GM12878 (cell line): ENCODE results near the gene NACAD. TPM values are rescaled to one million over a fixed set of nuclear protein-coding genes. Genes with fewer than 3 reads are reported as not detected.

Experiments used
- ATAC-seq: fragments of 200-7000 bp; cut with Tn5 transposase; 3 replicates; pipeline ENCODE4 v1.9.1; 2020; ENCODE audit warnings: mild to moderate bottlenecking, moderate library complexity
- BruUV-seq: library from RNA; stranded (reverse); fragments of 400-500 nt; replicated peaks from 2 replicates; lab custom pipeline; 2021; lab: Mats Ljungman, UMichigan
- CTCF ChIA-PET: fragments of 300-600 bp; sonication (Branson Sonifier 250); formaldehyde crosslinking; extraction: SDS; loops from one replicate; lab custom pipeline; 2021; ENCODE audit warnings: inconsistent platforms; lab: Yijun Ruan, JAX
- POLR2A ChIA-PET: fragments of 350-600 bp; formaldehyde crosslinking; extraction: SDS; loops from one replicate; lab custom pipeline; 2021; ENCODE audit warnings: inconsistent platforms; lab: Charles Lee
- RAD21 ChIA-PET: fragments of 300-600 bp; sonication (Branson Sonifier 250); formaldehyde crosslinking; loops from one replicate; lab custom pipeline; 2023; ENCODE audit warnings: antibody characterized with exemption; ENCODE audit not compliant: unreplicated experiment; lab: Charles Lee
- SMC1A ChIA-PET: fragments of 300-600 bp; sonication (Branson Sonifier 250); formaldehyde crosslinking; loops from one replicate; lab custom pipeline; 2023; ENCODE audit not compliant: unreplicated experiment, uncharacterized antibody; lab: Charles Lee
- DNase-seq: peaks from one replicate; pipeline ENCODE4 v3.0.0-alpha.2; 2011; ENCODE audit warnings: low read depth, low spot score
- FAIRE-seq: peaks from 3 replicates; lab custom pipeline; 2011; peaks lifted over from hg19 to GRCh38; lab: Jason Lieb, UNC
- H2AFZ ChIP-seq: 2 replicates; pipeline ENCODE4 v1.6.0; 2011; ENCODE audit warnings: low read depth, low read length, control low read depth; ENCODE audit not compliant: control insufficient read depth
- H3K27ac ChIP-seq: 2 replicates; pipeline ENCODE4 v1.5.1; 2011; ENCODE audit warnings: control low read depth; ENCODE audit not compliant: control insufficient read depth, insufficient read depth
- H3K27me3 ChIP-seq, 2 experiments: replicated peaks in 1 of 2; 2 replicates each; pipeline versions ENCODE4 v1.6.0 to v1.6.1; 2011; ENCODE audit warnings: low read length in 1 of 2; ENCODE audit not compliant: control insufficient read depth in 2 of 2, insufficient read depth in 2 of 2
- H3K36me3 ChIP-seq, 2 experiments: 2 replicates each; pipeline ENCODE4 v1.5.1; 2011; ENCODE audit warnings: low read length in 1 of 2; ENCODE audit not compliant: control insufficient read depth in 2 of 2, insufficient read depth in 2 of 2
- H3K4me1 ChIP-seq: 2 replicates; pipeline ENCODE4 v1.6.1; 2011; ENCODE audit warnings: mild to moderate bottlenecking, low read length, moderate library complexity, mixed read lengths; ENCODE audit not compliant: control insufficient read depth, insufficient read depth
- H3K4me2 ChIP-seq: 2 replicates; pipeline ENCODE4 v1.6.0; 2011; ENCODE audit warnings: control low read depth; ENCODE audit not compliant: control insufficient read depth, insufficient read depth
- H3K4me3 ChIP-seq: fragments of 200-600 bp; sonication (generic); 2 replicates; pipeline ENCODE4 v1.5.1; 2016
- H3K79me2 ChIP-seq: 2 replicates; pipeline ENCODE4 v1.6.0; 2011; ENCODE audit warnings: low read length; ENCODE audit not compliant: control insufficient read depth, insufficient read depth
- H3K9ac ChIP-seq: 2 replicates; pipeline ENCODE4 v1.8.0; 2011; ENCODE audit warnings: low read length, control low read depth, mixed read lengths; ENCODE audit not compliant: control insufficient read depth, insufficient read depth
- H3K9me3 ChIP-seq: replicated peaks from 3 replicates; pipeline ENCODE4 v1.5.1; 2011; ENCODE audit warnings: mild to moderate bottlenecking, low read length; ENCODE audit not compliant: control insufficient read depth, insufficient read depth
- H4K20me1 ChIP-seq: 2 replicates; pipeline ENCODE4 v1.6.0; 2011; ENCODE audit not compliant: control insufficient read depth, insufficient read depth
- WGBS: methylation state at CpG from one replicate; pipeline ENCODE4 v1.1.6; 2016; ENCODE audit warnings: low lambda C conversion rate; ENCODE audit not compliant: insufficient replicate concordance, insufficient coverage; ENCODE audit errors: missing lambda C conversion rate; 5-methylcytosine and 5-hydroxymethylcytosine counted together
- in situ Hi-C: fragments of 300-500 bp; cut with MboI; formaldehyde crosslinking; loops from 9 replicates; pipeline ENCODE4 v1.14.3; 2018; ENCODE audit warnings: mixed read lengths
- intact Hi-C: fragments of 100-400 bp; cut with micrococcal nuclease; formaldehyde crosslinking; loops from one replicate; pipeline ENCODE4 v1.14.2; 2022; ENCODE audit not compliant: unreplicated experiment
- polyA plus RNA-seq, 11 experiments: library from polyadenylated mRNA; depleted of rRNA in 4 of 11; unstranded in 6 of 11; stranded (reverse) in 5 of 11; fragments of >200 nt; fragmentation: Nextera tagmentation in 4 of 11; fragmentation: Illumina TruSeq in 1 of 11; extraction: Ambion mirVana in 4 of 11; extraction: Trizol in 1 of 11; gene quantifications; 1 replicate in 1 of 11; 2 replicates in 10 of 11; pipeline versions ENCODE4 v1.2.1 to v1.2.3, GENCODE V29; 2011 to 2016; ENCODE audit warnings: inconsistent platforms in 2 of 11, missing spikeins in 2 of 11, low read depth in 1 of 11
- total RNA-seq, 4 experiments: library from RNA; depleted of rRNA in 3 of 4; stranded (reverse); fragments of >200 nt in 3 of 4; fragmentation: Illumina TruSeq in 1 of 4; extraction: Trizol in 1 of 4; gene quantifications; 2 replicates each; pipeline versions ENCODE4 v1.2.1 to v1.2.3, GENCODE V29; 2013 to 2021
- TF ChIP-seq, protein P1 (sequence below): fragments of 450-650 bp; IDR thresholded peaks from 2 replicates; pipeline ENCODE4 v1.6.1; 2017; ENCODE audit warnings: mild to moderate bottlenecking, moderate library complexity
- TF ChIP-seq, protein P2 (sequence below): IDR thresholded peaks from 2 replicates; pipeline ENCODE4 v1.6.1; 2012; ENCODE audit warnings: low read depth, low read length, improper control_type of control experiment
- TF ChIP-seq, protein P3 (sequence below): fragments of 150-350 bp; IDR thresholded peaks from 2 replicates; pipeline ENCODE4 v1.6.1; 2014; ENCODE audit warnings: mild to moderate bottlenecking, low read depth, low read length

NACAD gene
- total and polyA plus RNA-seq, 10 of the 15 experiments (the other 5 are each of a cell fraction or from before 2014, with no cell fraction given), result not detected

DNA sequence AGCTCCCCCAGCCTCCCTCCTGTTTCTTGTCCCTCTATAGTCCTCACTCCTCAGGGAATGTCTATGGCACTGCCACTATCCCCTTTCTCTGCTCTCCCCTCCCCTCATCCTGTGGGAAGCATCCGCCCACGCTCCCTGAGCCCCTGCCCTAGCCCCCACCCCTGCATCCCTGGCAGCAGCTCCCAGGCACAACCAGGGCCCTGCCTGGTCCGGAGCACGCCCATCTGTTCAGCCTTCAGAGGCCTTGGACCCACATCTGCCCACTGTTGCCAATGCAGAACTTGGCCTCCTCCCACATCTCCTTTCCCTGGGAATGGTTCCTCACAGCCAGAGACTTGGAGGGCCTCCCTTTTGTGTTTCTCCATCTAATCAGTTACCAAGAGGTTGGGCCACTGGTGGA is 43.1 kb upstream of the NACAD start:
- ChIA-PET POLR2A (no interaction called here), SMC1A (no interaction called here), RAD21 (interaction anchor here (1.0 kb wide), 1 partner anchor 275 kb away, joined by 4 read pairs; no protein-coding TSS in a partner anchor), CTCF (no interaction called here)
- Histone ChIP-seq H4K20me1 (no peaks in the 10 kb centered on the region), H3K36me3 (no peaks in the 10 kb centered on the region), H3K9me3 (no peaks in the 10 kb centered on the region), H3K27ac (no peak overlapping the region), H3K4me1 (no peaks in the 10 kb centered on the region), H3K4me2 (no peak overlapping the region), H3K9ac (no peak overlapping the region), H3K27me3 (no peaks in the 10 kb centered on the region), H3K79me2 (no peaks in the 10 kb centered on the region), H3K4me3 (no peak overlapping the region), H2AFZ (no peak overlapping the region)
- TF ChIP-seq, protein P1, sequence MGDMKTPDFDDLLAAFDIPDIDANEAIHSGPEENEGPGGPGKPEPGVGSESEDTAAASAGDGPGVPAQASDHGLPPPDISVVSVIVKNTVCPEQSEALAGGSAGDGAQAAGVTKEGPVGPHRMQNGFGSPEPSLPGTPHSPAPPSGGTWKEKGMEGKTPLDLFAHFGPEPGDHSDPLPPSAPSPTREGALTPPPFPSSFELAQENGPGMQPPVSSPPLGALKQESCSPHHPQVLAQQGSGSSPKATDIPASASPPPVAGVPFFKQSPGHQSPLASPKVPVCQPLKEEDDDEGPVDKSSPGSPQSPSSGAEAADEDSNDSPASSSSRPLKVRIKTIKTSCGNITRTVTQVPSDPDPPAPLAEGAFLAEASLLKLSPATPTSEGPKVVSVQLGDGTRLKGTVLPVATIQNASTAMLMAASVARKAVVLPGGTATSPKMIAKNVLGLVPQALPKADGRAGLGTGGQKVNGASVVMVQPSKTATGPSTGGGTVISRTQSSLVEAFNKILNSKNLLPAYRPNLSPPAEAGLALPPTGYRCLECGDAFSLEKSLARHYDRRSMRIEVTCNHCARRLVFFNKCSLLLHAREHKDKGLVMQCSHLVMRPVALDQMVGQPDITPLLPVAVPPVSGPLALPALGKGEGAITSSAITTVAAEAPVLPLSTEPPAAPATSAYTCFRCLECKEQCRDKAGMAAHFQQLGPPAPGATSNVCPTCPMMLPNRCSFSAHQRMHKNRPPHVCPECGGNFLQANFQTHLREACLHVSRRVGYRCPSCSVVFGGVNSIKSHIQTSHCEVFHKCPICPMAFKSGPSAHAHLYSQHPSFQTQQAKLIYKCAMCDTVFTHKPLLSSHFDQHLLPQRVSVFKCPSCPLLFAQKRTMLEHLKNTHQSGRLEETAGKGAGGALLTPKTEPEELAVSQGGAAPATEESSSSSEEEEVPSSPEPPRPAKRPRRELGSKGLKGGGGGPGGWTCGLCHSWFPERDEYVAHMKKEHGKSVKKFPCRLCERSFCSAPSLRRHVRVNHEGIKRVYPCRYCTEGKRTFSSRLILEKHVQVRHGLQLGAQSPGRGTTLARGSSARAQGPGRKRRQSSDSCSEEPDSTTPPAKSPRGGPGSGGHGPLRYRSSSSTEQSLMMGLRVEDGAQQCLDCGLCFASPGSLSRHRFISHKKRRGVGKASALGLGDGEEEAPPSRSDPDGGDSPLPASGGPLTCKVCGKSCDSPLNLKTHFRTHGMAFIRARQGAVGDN, result no peak
- TF ChIP-seq, protein P2, sequence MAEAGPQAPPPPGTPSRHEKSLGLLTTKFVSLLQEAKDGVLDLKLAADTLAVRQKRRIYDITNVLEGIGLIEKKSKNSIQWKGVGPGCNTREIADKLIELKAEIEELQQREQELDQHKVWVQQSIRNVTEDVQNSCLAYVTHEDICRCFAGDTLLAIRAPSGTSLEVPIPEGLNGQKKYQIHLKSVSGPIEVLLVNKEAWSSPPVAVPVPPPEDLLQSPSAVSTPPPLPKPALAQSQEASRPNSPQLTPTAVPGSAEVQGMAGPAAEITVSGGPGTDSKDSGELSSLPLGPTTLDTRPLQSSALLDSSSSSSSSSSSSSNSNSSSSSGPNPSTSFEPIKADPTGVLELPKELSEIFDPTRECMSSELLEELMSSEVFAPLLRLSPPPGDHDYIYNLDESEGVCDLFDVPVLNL, result no peak
- TF ChIP-seq, protein P3, sequence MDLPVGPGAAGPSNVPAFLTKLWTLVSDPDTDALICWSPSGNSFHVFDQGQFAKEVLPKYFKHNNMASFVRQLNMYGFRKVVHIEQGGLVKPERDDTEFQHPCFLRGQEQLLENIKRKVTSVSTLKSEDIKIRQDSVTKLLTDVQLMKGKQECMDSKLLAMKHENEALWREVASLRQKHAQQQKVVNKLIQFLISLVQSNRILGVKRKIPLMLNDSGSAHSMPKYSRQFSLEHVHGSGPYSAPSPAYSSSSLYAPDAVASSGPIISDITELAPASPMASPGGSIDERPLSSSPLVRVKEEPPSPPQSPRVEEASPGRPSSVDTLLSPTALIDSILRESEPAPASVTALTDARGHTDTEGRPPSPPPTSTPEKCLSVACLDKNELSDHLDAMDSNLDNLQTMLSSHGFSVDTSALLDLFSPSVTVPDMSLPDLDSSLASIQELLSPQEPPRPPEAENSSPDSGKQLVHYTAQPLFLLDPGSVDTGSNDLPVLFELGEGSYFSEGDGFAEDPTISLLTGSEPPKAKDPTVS, result no peak
- in situ Hi-C loops (loop anchor here (10.0 kb wide), 1 partner anchor 157 kb away; the partner anchor contains the start of gene MYO1G), intact Hi-C loops (no loop called here)
- WGBS, result 28% methylated on average over 4 of the region's 4 CpGs
- no peak for FAIRE-seq
- DNase-seq, result no peak
- BruUV-seq, result no TSS peak
- no peak for ATAC-seq
